GM19324 (cell line): Measurements from ENCODE around the gene KERA.

ENCODE experiments used
- ATAC-seq: cut with Tn5 transposase; IDR thresholded peaks from one replicate; pipeline ENCODE4 v1.9.1; 2021; ENCODE audit warnings: mild to moderate bottlenecking, moderate library complexity; ENCODE audit not compliant: unreplicated experiment, low FRiP score

The KERA gene

GRCh38 chr12:91074154-91074709 is 16.4 kb upstream of the KERA start:
- no peak for ATAC-seq

GRCh38 chr12:91073426-91073825 is 15.6 kb upstream of the KERA start:
- ATAC-seq = no peak

- ATAC-seq = no peak
Observed at GRCh38 chr12:91072931-91073330, 15.1 kb upstream of the KERA start.

GRCh38 chr12:91070936-91071335 is 13.1 kb upstream of the KERA start:
- no peak for ATAC-seq

GRCh38 chr12:91065396-91065795 is 7.6 kb upstream of the KERA start:
- no peak for ATAC-seq

GRCh38 chr12:91064640-91065039 is 6.8 kb upstream of the KERA start:
- ATAC-seq = no peak

GRCh38 chr12:91061091-91061490 is 3.3 kb upstream of the KERA start:
- ATAC-seq = no peak

GRCh38 chr12:91059211-91059610 is 1.4 kb upstream of the KERA start:
- no peak for ATAC-seq

GRCh38 chr12:91058786-91059185 is 962 bp upstream of the KERA start:
- no peak for ATAC-seq

GRCh38 chr12:91056488-91056887 is 1.3 kb downstream of the KERA start:
- no peak for ATAC-seq

GRCh38 chr12:91055976-91056375 is 1.8 kb downstream of the KERA start:
- ATAC-seq = no peak

GRCh38 chr12:91053951-91054715 is 3.7 kb downstream of the KERA start:
- no peak for ATAC-seq

- no peak for ATAC-seq
Observed at GRCh38 chr12:91052026-91052425, 5.8 kb downstream of the KERA start.

GRCh38 chr12:91044586-91044985 is 13.2 kb downstream of the KERA start:
- no peak for ATAC-seq

GRCh38 chr12:91043408-91043807 is 14.4 kb downstream of the KERA start:
- no peak for ATAC-seq

- ATAC-seq = no peak
Observed at GRCh38 chr12:91040096-91040755, 17.6 kb downstream of the KERA start.

- ATAC-seq = no peak
Observed at GRCh38 chr12:91037276-91037675, 20.5 kb downstream of the KERA start.

GRCh38 chr12:91033251-91033650 is 24.6 kb downstream of the KERA start:
- no peak for ATAC-seq

GRCh38 chr12:91023326-91024004 is 34.4 kb downstream of the KERA start:
- ATAC-seq = no peak

GRCh38 chr12:91021076-91021475 is 36.7 kb downstream of the KERA start:
- no peak for ATAC-seq

GRCh38 chr12:91019455-91019854 is 38.4 kb downstream of the KERA start:
- ATAC-seq = no peak
